Measurements from ENCODE around the gene SNRPE. TPM values are rescaled to one million over a fixed set of nuclear protein-coding genes. Genes with fewer than 3 reads are reported as not detected.

Gene SNRPE
- total and polyA plus RNA-seq, 9 of the 15 experiments (the other 6 are each of a cell fraction or from before 2014, with no cell fraction given), result 216 to 1,893 (median 487) TPM

- TF ChIP-seq STAT6 (CRISPR knock-in tag; IDR thresholded peaks at IDR 0.05) (peak; percentile 92; the same call in 1 of the 2 replicates), MYC (IDR thresholded peaks at IDR 0.05; ENCODE audit: low read depth, low read length) (peak; percentile 100), MYC (CRISPR knock-in tag; IDR thresholded peaks at IDR 0.05; ENCODE audit: borderline replicate concordance, low read depth) (peak; percentile 99), RBFOX2 (IDR thresholded peaks at IDR 0.05; ENCODE audit: low read depth, low read length) (peak; percentile 95), NR4A1 (CRISPR knock-in tag; IDR thresholded peaks at IDR 0.05) (0 out of 2 replicates have a peak, but pooled peaks have one; percentile 3), NR4A1 (tag; IDR thresholded peaks at IDR 0.05) (peak; percentile 72), EP300 (IDR thresholded peaks at IDR 0.05; ENCODE audit: low read length) (peak; percentile 59), GATAD2A (IDR thresholded peaks at IDR 0.05) (no peak; the same call in 1 of the 2 replicates), MIER1 (IDR thresholded peaks at IDR 0.05; ENCODE audit: low read depth) (peak; percentile 60; the same call in 1 of the 2 replicates), ZC3H11A (IDR thresholded peaks at IDR 0.05; ENCODE audit: low read depth, low read length) (no peak), LARP7 (IDR thresholded peaks at IDR 0.05) (peak; percentile 12; the same call in 1 of the 2 replicates), ZNF780A (CRISPR knock-in tag; IDR thresholded peaks at IDR 0.05) (no peak), E4F1 (CRISPR knock-in tag; IDR thresholded peaks at IDR 0.05; ENCODE audit: borderline replicate concordance) (0 out of 2 replicates have a peak, but pooled peaks have one; percentile 26)
Measured at GRCh38 chr1:203861379-203862184, at the start of gene SNRPE (continued).

Measured in K562 (cell line).